ENCODE measurements around the gene PPA1. TPM values are rescaled to one million over a fixed set of nuclear protein-coding genes. Genes with fewer than 3 reads are reported as not detected.
A peak's percentile ranks its signal among the peaks of the same experiment; 100 is the strongest.
"Not testable (repeated sequence)": the region's sequence is repeated elsewhere in the genome, so short reads cannot be mapped to it uniquely, and the experiment has no call there.

Gene PPA1
- total RNA-seq, 1 donor from 2014 or later, result 374 TPM

- H3K36me3 Mint-ChIP-seq (ENCODE audit: low read depth), result peaks cover 2% of the 10 kb centered on the region
- H3K9me3 Mint-ChIP-seq, result peaks cover 8% of the 10 kb centered on the region
- intact Hi-C loops (cut with micrococcal nuclease), result no loop called here
- peak overlapping the region; percentile 0 for H3K27ac Mint-ChIP-seq
- H3K27me3 Mint-ChIP-seq (ENCODE audit: insufficient read depth), result peaks cover 9% of the 10 kb centered on the region
- peaks cover 26% of the 10 kb centered on the region for H3K4me1 Mint-ChIP-seq (ENCODE audit: low read depth)
- H3K4me3 Mint-ChIP-seq, result no peak overlapping the region
- DNase-seq (ENCODE audit: low spot score), result no peak
Measured at GRCh38 chr10:70266701-70267100, 33.5 kb upstream of the PPA1 start.

GRCh38 chr10:70266056-70266455 lies 32.8 kb upstream of the PPA1 start:
- Mint-ChIP-seq H3K27me3 (ENCODE audit: insufficient read depth) (peaks cover 9% of the 10 kb centered on the region), H3K4me3 (no peak overlapping the region), H3K4me1 (ENCODE audit: low read depth) (peaks cover 20% of the 10 kb centered on the region), H3K9me3 (peaks cover 14% of the 10 kb centered on the region), H3K36me3 (ENCODE audit: low read depth) (peaks cover 4% of the 10 kb centered on the region), H3K27ac (no peak overlapping the region)
- intact Hi-C loops (cut with micrococcal nuclease), result no loop called here
- no peak for DNase-seq (ENCODE audit: low spot score)

DNA sequence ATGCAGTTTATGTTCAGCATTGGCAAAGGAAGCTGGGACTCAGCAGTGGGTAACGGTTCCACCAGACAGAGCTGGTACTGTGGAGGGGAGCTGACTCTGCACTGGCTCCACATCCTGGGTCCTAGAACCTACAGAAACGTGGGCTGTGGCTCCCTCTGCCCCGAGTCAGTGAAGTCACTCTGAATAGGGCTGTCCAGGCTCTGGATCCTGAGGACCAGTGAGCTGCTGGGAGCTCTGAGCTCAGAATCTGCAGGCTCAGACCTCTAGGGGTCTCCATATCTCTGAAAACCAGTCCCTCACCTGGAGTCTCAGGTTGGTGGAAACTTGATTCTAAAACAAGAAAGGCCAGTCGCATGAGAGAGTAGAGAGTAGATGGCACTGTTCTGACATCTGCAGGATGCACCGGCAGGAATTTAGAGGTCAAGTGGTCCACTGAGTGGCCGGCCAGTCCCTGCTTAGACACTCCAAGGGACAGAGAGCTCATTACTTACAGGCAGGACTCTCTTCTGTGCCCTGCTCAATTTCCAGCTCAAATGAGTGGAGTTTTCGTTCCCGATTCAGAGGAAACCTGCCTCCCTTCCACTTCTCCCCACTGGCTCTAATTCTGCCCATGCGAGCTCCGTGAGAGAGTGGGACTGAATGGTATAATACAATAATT lies 31.9 kb upstream of the PPA1 start:
- no peak overlapping the region for H3K27ac Mint-ChIP-seq
- DNase-seq (ENCODE audit: low spot score), result no peak
- no peak overlapping the region for H3K4me3 Mint-ChIP-seq
- H3K36me3 Mint-ChIP-seq (ENCODE audit: low read depth), result peaks cover 4% of the 10 kb centered on the region
- H3K27me3 Mint-ChIP-seq (ENCODE audit: insufficient read depth), result peaks cover 9% of the 10 kb centered on the region
- intact Hi-C loops (cut with micrococcal nuclease), result no loop called here
- H3K9me3 Mint-ChIP-seq, result peaks cover 18% of the 10 kb centered on the region
- peaks cover 11% of the 10 kb centered on the region for H3K4me1 Mint-ChIP-seq (ENCODE audit: low read depth)

DNA sequence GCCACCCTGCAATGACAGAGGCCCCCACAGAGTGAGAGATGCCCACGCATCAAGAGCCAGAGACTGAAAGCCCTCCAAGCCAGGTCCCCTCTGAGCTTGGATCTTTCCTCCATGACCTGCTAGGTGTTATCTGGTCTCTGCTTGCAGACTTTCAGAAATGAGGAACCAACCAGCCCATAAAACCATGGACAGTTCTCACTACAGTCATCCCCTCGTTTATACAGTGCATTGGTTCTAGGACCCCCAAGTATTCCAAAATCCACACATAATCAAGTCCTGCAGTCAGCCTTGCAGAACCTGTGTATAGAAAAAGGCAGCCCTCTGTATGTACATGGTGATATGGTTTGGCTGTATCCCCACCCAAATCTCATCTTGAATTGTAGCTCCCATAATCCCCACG lies 27.5 kb upstream of the PPA1 start:
- H3K4me1 Mint-ChIP-seq (ENCODE audit: low read depth), result no peaks in the 10 kb centered on the region
- H3K27me3 Mint-ChIP-seq (ENCODE audit: insufficient read depth), result peaks cover 31% of the 10 kb centered on the region
- no peak overlapping the region for H3K27ac Mint-ChIP-seq
- H3K4me3 Mint-ChIP-seq, result no peak overlapping the region
- peaks cover 18% of the 10 kb centered on the region for H3K9me3 Mint-ChIP-seq
- DNase-seq (ENCODE audit: low spot score), result no peak
- intact Hi-C loops (cut with micrococcal nuclease), result no loop called here
- peaks cover 2% of the 10 kb centered on the region for H3K36me3 Mint-ChIP-seq (ENCODE audit: low read depth)

GRCh38 chr10:70260259-70260658 lies 27.0 kb upstream of the PPA1 start:
- Mint-ChIP-seq H3K36me3 (ENCODE audit: low read depth) (peaks cover 2% of the 10 kb centered on the region), H3K4me1 (ENCODE audit: low read depth) (no peaks in the 10 kb centered on the region), H3K27me3 (ENCODE audit: insufficient read depth) (peaks cover 34% of the 10 kb centered on the region), H3K27ac (no peak overlapping the region), H3K9me3 (peaks cover 18% of the 10 kb centered on the region), H3K4me3 (no peak overlapping the region)
- DNase-seq (ENCODE audit: low spot score), result no peak
- intact Hi-C loops (cut with micrococcal nuclease), result no loop called here

- Mint-ChIP-seq H3K9me3 (peaks cover 18% of the 10 kb centered on the region), H3K4me3 (no peak overlapping the region), H3K36me3 (ENCODE audit: low read depth) (peaks cover 2% of the 10 kb centered on the region), H3K4me1 (ENCODE audit: low read depth) (no peaks in the 10 kb centered on the region), H3K27me3 (ENCODE audit: insufficient read depth) (peaks cover 42% of the 10 kb centered on the region), H3K27ac (no peak overlapping the region)
- no peak for DNase-seq (ENCODE audit: low spot score)
- intact Hi-C loops (cut with micrococcal nuclease), result no loop called here
Measured at GRCh38 chr10:70258216-70258615, 25.0 kb upstream of the PPA1 start.

GRCh38 chr10:70257816-70258215 lies 24.6 kb upstream of the PPA1 start:
- Mint-ChIP-seq H3K27me3 (ENCODE audit: insufficient read depth) (peaks cover 46% of the 10 kb centered on the region), H3K9me3 (peaks cover 18% of the 10 kb centered on the region)
- DNase-seq (ENCODE audit: low spot score); H3K4me1 Mint-ChIP-seq (ENCODE audit: low read depth); H3K27ac Mint-ChIP-seq; intact Hi-C loops (cut with micrococcal nuclease); H3K4me3 Mint-ChIP-seq; H3K36me3 Mint-ChIP-seq (ENCODE audit: low read depth): not testable (repeated sequence)

GRCh38 chr10:70256463-70256862 lies 23.2 kb upstream of the PPA1 start:
- no peak overlapping the region for H3K27ac Mint-ChIP-seq
- H3K4me1 Mint-ChIP-seq (ENCODE audit: low read depth), result no peaks in the 10 kb centered on the region
- H3K27me3 Mint-ChIP-seq (ENCODE audit: insufficient read depth), result peaks cover 52% of the 10 kb centered on the region
- peaks cover 8% of the 10 kb centered on the region for H3K9me3 Mint-ChIP-seq
- no peak for DNase-seq (ENCODE audit: low spot score)
- peaks cover 2% of the 10 kb centered on the region for H3K36me3 Mint-ChIP-seq (ENCODE audit: low read depth)
- H3K4me3 Mint-ChIP-seq, result no peak overlapping the region
- intact Hi-C loops (cut with micrococcal nuclease), result no loop called here

- no peak for DNase-seq (ENCODE audit: low spot score)
- no peaks in the 10 kb centered on the region for H3K4me1 Mint-ChIP-seq (ENCODE audit: low read depth)
- no peaks in the 10 kb centered on the region for H3K36me3 Mint-ChIP-seq (ENCODE audit: low read depth)
- H3K9me3 Mint-ChIP-seq, result no peaks in the 10 kb centered on the region
- H3K4me3 Mint-ChIP-seq, result peak overlapping the region; percentile 66
- H3K27ac Mint-ChIP-seq, result no peak overlapping the region
- peaks cover 55% of the 10 kb centered on the region for H3K27me3 Mint-ChIP-seq (ENCODE audit: insufficient read depth)
- intact Hi-C loops (cut with micrococcal nuclease), result no loop called here
Measured at GRCh38 chr10:70255329-70256299, 22.4 kb upstream of the PPA1 start.

GRCh38 chr10:70254778-70255328 lies 21.6 kb upstream of the PPA1 start:
- H3K4me3 Mint-ChIP-seq, result no peak overlapping the region
- no peak overlapping the region for H3K27ac Mint-ChIP-seq
- no peaks in the 10 kb centered on the region for H3K9me3 Mint-ChIP-seq
- H3K4me1 Mint-ChIP-seq (ENCODE audit: low read depth), result no peaks in the 10 kb centered on the region
- intact Hi-C loops (cut with micrococcal nuclease), result no loop called here
- no peak for DNase-seq (ENCODE audit: low spot score)
- H3K36me3 Mint-ChIP-seq (ENCODE audit: low read depth), result no peaks in the 10 kb centered on the region
- peaks cover 57% of the 10 kb centered on the region for H3K27me3 Mint-ChIP-seq (ENCODE audit: insufficient read depth)

DNA sequence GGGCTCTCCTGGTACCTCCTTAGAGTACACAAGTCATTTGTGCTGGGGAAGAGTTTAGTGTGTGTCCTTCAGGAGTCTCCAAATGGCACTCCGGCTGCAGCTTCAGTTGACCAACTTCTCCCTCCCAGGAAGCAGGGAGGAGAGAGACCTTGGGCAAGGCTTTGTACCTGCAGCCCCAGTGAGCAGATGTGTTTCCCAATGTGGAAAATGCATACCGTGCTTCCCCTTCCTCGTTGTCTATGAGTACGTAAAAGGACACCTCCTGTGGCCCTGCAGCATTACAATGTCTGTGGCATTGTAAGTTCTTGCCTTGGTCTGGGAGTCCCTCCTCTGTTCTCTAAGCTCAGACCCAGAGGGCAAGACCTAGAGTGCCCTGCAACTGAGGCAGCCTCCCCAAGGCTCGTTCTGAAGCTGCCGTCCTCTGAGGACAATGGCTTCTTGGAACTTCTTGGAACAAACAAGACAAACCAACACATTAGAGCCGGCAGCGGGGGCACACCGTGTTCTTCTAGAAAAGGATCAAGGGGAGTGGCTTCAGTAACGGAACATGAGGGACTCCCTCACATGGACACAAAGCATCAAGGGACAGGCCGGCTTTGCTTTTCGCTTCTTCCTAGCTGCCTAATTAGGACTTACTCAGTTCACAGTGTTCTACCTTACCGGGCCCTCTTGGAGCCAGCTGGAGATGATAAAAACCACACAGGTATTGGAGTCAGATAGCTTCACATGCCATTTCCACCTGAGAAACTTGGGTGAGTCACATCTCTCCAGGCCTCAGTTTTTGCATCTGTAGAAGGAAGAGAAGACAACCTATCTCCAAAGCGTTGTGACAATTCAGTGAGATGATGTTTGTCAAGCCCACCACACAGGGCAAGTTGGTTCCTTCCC lies 20.9 kb upstream of the PPA1 start:
- H3K27ac Mint-ChIP-seq, result no peak overlapping the region
- no peak overlapping the region for H3K4me3 Mint-ChIP-seq
- H3K27me3 Mint-ChIP-seq (ENCODE audit: insufficient read depth), result peaks cover 54% of the 10 kb centered on the region
- no peaks in the 10 kb centered on the region for H3K9me3 Mint-ChIP-seq
- H3K4me1 Mint-ChIP-seq (ENCODE audit: low read depth), result no peaks in the 10 kb centered on the region
- H3K36me3 Mint-ChIP-seq (ENCODE audit: low read depth), result no peaks in the 10 kb centered on the region
- DNase-seq (ENCODE audit: low spot score), result no peak
- intact Hi-C loops (cut with micrococcal nuclease), result no loop called here

GRCh38 chr10:70250961-70251680 lies 17.9 kb upstream of the PPA1 start:
- H3K27me3 Mint-ChIP-seq (ENCODE audit: insufficient read depth), result peaks cover 50% of the 10 kb centered on the region
- H3K27ac Mint-ChIP-seq, result no peak overlapping the region
- no peaks in the 10 kb centered on the region for H3K36me3 Mint-ChIP-seq (ENCODE audit: low read depth)
- no peak overlapping the region for H3K4me3 Mint-ChIP-seq
- no peak for DNase-seq (ENCODE audit: low spot score)
- H3K4me1 Mint-ChIP-seq (ENCODE audit: low read depth), result no peaks in the 10 kb centered on the region
- no peaks in the 10 kb centered on the region for H3K9me3 Mint-ChIP-seq
- intact Hi-C loops (cut with micrococcal nuclease), result no loop called here
